Panc1 (cell line): Measurements from ENCODE around the gene ADK. TPM values are rescaled to one million over a fixed set of nuclear protein-coding genes. Genes with fewer than 3 reads are reported as not detected.

Experiments
- ATAC-seq: fragments of 200-7000 bp; cut with Tn5 transposase; 2 replicates; pipeline ENCODE4 v1.9.1; 2020; ENCODE audit warnings: mild to moderate bottlenecking, moderate library complexity
- BruUV-seq: library from RNA; stranded (reverse); fragments of 400-500 nt; replicated peaks from 2 replicates; lab custom pipeline; 2021; lab: Mats Ljungman, UMichigan
- CTCF ChIA-PET: fragments of 300-600 bp; sonication (Branson Sonifier 250); formaldehyde crosslinking; loops from one replicate; lab custom pipeline; 2022; ENCODE audit warnings: antibody characterized with exemption; lab: Charles Lee
- POLR2A ChIA-PET: fragments of 300-600 bp; sonication (Branson Sonifier 250); formaldehyde crosslinking; loops from one replicate; lab custom pipeline; 2022; ENCODE audit warnings: antibody characterized with exemption; lab: Charles Lee
- DNase-seq: peaks from one replicate; pipeline ENCODE4 v3.0.0-alpha.2; 2010; ENCODE audit warnings: low read depth, low spot score
- H3K27ac ChIP-seq: 2 replicates; pipeline ENCODE4 v1.5.1; 2011; ENCODE audit warnings: mild to moderate bottlenecking, low read length, inconsistent platforms
- H3K27me3 ChIP-seq: fragments of 200-500 bp; sonication (Bioruptor generic); 2 replicates; pipeline ENCODE4 v1.6.0; 2014; ENCODE audit warnings: low read length, inconsistent platforms; ENCODE audit not compliant: control insufficient read depth, insufficient read depth
- H3K36me3 ChIP-seq: fragments of 200-500 bp; sonication (Bioruptor generic); 2 replicates; pipeline ENCODE4 v1.5.1; 2014; ENCODE audit warnings: inconsistent platforms, mild to moderate bottlenecking, low read length, moderate library complexity; ENCODE audit not compliant: control insufficient read depth, insufficient read depth
- H3K4me1 ChIP-seq: 2 replicates; pipeline ENCODE4 v1.5.1; 2011; ENCODE audit warnings: inconsistent platforms, mild to moderate bottlenecking, low read length, moderate library complexity; ENCODE audit not compliant: control insufficient read depth, insufficient read depth
- H3K4me3 ChIP-seq, 2 experiments: 2 replicates each; pipeline ENCODE4 v1.5.1; 2011 to 2012; ENCODE audit warnings: low read depth in 2 of 2, low read length in 2 of 2, mild to moderate bottlenecking in 2 of 2, inconsistent platforms in 1 of 2, moderate library complexity in 1 of 2
- H3K9me3 ChIP-seq: fragments of 200-500 bp; sonication (Bioruptor generic); 2 replicates; pipeline ENCODE4 v1.5.1; 2014; ENCODE audit warnings: low read depth, mild to moderate bottlenecking, inconsistent platforms, low read length, moderate library complexity; ENCODE audit not compliant: control insufficient read depth, insufficient read depth
- CTCF ChIP-seq: fragments of 450-650 bp; IDR thresholded peaks from 2 replicates; pipeline ENCODE4 v1.5.1; 2017; ENCODE audit warnings: mild to moderate bottlenecking
- POLR2AphosphoS5 ChIP-seq: IDR thresholded peaks from 2 replicates; pipeline ENCODE4 v1.6.1; 2012; ENCODE audit warnings: mild to moderate bottlenecking, low read depth, low read length, moderate library complexity
- REST ChIP-seq, 2 experiments: IDR thresholded peaks; 2 replicates each; pipeline ENCODE4 v1.6.1; 2011 to 2012; ENCODE audit warnings: low read depth in 2 of 2, control low read depth in 1 of 2, low read length in 1 of 2, mild to moderate bottlenecking in 1 of 2, moderate library complexity in 1 of 2; ENCODE audit not compliant: insufficient read depth in 1 of 2
- SIN3A ChIP-seq: IDR thresholded peaks from 2 replicates; pipeline ENCODE4 v1.6.1; 2012; ENCODE audit warnings: low read depth, mild to moderate bottlenecking, low read length, moderate library complexity, borderline replicate concordance; ENCODE audit not compliant: insufficient read depth
- TCF7L2 ChIP-seq: IDR thresholded peaks from 2 replicates; pipeline ENCODE4 v1.6.1; 2011; ENCODE audit warnings: mild to moderate bottlenecking, low read depth, low read length, inconsistent platforms
- in situ Hi-C: cut with HindIII; loops from 2 replicates; pipeline ENCODE4 v1.10.0; 2016; ENCODE audit warnings: low sequenced_read_pairs, low pct_unique_long_range_greater_than_20kb
- intact Hi-C: fragments of 100-400 bp; cut with micrococcal nuclease; formaldehyde crosslinking; loops from one replicate; pipeline ENCODE4 v1.10.0; 2022; ENCODE audit not compliant: unreplicated experiment
- total RNA-seq: library from RNA; stranded (reverse); gene quantifications from one replicate; pipeline ENCODE4 v1.2.1, GENCODE V29; 2021; ENCODE audit not compliant: unreplicated experiment

Gene ADK
- total RNA-seq, 1 experiment from 2014 or later = 64.5 TPM

- CTCF ChIA-PET = no interaction called here
Measured at GRCh38 chr10:74361678-74362077, 210.7 kb downstream of the ADK start.

GRCh38 chr10:74363727-74364126, 212.7 kb downstream of the ADK start:
- no peak overlapping the region for H3K4me3 ChIP-seq
- peaks cover 9% of the 10 kb centered on the region; the same call in 1 of the 2 replicates for H3K9me3 ChIP-seq
- ChIA-PET POLR2A (no interaction called here), CTCF (no interaction called here)
- TF ChIP-seq CTCF (no peak), REST (IDR thresholded peaks at IDR 0.05; ENCODE audit: insufficient read depth in 1 of 2, low read depth in 2 of 2, low read length in 1 of 2) (no peak), POLR2AphosphoS5 (no peak), SIN3A (no peak), TCF7L2 (no peak)
- no TSS peak for BruUV-seq
- H3K36me3 ChIP-seq = no peaks in the 10 kb centered on the region
- H3K4me1 ChIP-seq = no peaks in the 10 kb centered on the region
- ATAC-seq (no peak), DNase-seq (no peak)
- intact Hi-C loops = no loop called here
- H3K27ac ChIP-seq = no peak overlapping the region
- in situ Hi-C loops = no loop called here
- no peaks in the 10 kb centered on the region for H3K27me3 ChIP-seq

More at GRCh38 chr10:74361678-74362077, 210.7 kb downstream of the ADK start:
- no TSS peak for BruUV-seq
- POLR2A ChIA-PET = no interaction called here
- no peak overlapping the region for H3K27ac ChIP-seq
- DNase-seq = no peak
- no peak for ATAC-seq
- intact Hi-C loops = no loop called here
- in situ Hi-C loops = no loop called here
- H3K36me3 ChIP-seq = no peaks in the 10 kb centered on the region
- no peaks in the 10 kb centered on the region for H3K27me3 ChIP-seq
- H3K9me3 ChIP-seq = peaks cover 14% of the 10 kb centered on the region; the same call in 1 of the 2 replicates
- no peak for TF ChIP-seq TCF7L2
- TF ChIP-seq SIN3A = no peak
- TF ChIP-seq CTCF = no peak
- no peak for TF ChIP-seq POLR2AphosphoS5
- no peak for TF ChIP-seq REST (IDR thresholded peaks at IDR 0.05; ENCODE audit: insufficient read depth in 1 of 2, low read depth in 2 of 2, low read length in 1 of 2)
- H3K4me1 ChIP-seq = no peaks in the 10 kb centered on the region
- H3K4me3 ChIP-seq = no peak overlapping the region
